ENCODE results near the gene ZNF280A.

ZNF280A gene

DNA sequence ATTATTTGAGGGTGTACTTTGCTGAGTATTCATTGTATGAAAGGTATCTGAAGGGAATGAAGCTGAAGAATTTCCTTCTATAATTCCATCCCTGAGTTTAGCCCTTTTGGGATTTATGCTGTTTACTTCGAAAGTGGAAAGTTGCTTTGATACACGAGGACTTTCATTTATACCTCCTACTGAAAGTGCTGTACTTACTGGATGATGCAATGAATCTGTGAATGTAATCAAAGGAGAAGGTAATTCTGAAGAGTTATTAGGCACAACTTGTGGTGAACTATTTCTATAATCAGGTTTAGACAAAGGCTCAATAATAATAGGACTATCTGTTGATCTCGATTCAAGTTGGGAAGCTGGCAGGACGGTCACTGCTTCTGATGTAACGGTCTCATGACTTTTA is 31.3 kb downstream of the ZNF280A start:
- Histone ChIP-seq H3K36me3 (ENCODE audit: low read depth) (peaks cover 34% of the 10 kb centered on the region), H3K27ac (ENCODE audit: poor library complexity, severe bottlenecking) (no peak overlapping the region)
- no peak for ATAC-seq (ENCODE audit: low read depth)

DNA sequence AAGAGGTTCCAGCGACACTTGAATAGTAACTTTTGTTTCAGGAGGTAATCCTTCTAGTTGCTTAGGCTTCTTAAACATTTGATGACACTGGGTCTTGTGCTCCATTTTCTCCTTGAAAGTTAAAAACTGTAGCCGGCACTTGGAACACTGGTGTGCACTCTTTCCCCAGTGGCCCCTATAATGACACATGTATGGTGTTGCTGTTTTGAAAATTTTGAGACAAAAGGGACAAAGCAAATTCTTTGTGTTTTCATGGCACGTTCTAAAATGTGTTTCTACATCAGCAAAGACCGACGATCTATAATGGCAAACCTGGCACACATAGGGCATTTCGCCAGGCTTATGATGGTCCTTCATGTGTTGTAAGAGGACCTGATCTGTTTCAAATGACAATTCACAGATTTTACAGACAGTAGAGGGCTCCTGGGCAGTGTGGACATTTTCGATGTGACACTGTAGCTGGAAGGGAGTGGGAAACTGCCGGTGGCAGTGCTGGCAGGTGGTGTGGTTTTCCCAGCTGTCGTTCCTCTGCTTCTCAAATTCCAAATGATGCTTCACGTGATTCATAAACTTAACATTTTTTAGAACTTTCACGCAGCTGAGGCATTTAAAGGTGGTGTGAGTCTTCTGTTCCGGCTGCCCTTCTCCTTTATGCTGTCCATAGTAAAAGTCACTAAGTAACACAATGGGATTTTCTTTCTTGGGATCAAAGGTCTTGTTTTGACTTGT is 32.0 kb downstream of the ZNF280A start:
- H3K4me3 ChIP-seq (ENCODE audit: severe bottlenecking) = no peak overlapping the region
- H3K27me3 ChIP-seq (ENCODE audit: insufficient read depth, poor library complexity, severe bottlenecking) = no peaks in the 10 kb centered on the region
- no peak for ATAC-seq (ENCODE audit: low read depth)
- no peaks in the 10 kb centered on the region for H3K4me1 ChIP-seq (ENCODE audit: insufficient read depth, poor library complexity, severe bottlenecking)
- H3K27ac ChIP-seq (ENCODE audit: poor library complexity, severe bottlenecking) = no peak overlapping the region
- peaks cover 29% of the 10 kb centered on the region for H3K36me3 ChIP-seq (ENCODE audit: low read depth)
- no peak for DNase-seq (ENCODE audit: low spot score)
- TF ChIP-seq, protein P1, sequence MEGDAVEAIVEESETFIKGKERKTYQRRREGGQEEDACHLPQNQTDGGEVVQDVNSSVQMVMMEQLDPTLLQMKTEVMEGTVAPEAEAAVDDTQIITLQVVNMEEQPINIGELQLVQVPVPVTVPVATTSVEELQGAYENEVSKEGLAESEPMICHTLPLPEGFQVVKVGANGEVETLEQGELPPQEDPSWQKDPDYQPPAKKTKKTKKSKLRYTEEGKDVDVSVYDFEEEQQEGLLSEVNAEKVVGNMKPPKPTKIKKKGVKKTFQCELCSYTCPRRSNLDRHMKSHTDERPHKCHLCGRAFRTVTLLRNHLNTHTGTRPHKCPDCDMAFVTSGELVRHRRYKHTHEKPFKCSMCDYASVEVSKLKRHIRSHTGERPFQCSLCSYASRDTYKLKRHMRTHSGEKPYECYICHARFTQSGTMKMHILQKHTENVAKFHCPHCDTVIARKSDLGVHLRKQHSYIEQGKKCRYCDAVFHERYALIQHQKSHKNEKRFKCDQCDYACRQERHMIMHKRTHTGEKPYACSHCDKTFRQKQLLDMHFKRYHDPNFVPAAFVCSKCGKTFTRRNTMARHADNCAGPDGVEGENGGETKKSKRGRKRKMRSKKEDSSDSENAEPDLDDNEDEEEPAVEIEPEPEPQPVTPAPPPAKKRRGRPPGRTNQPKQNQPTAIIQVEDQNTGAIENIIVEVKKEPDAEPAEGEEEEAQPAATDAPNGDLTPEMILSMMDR (IDR thresholded peaks at IDR 0.05; ENCODE audit: poor library complexity, severe bottlenecking) = no peak
- H3K9me3 ChIP-seq (ENCODE audit: severe bottlenecking) = peaks cover 2% of the 10 kb centered on the region

More for the DNA sequence above, 31.3 kb downstream of the ZNF280A start:
- Histone ChIP-seq H3K9me3 (ENCODE audit: severe bottlenecking) (peaks cover 2% of the 10 kb centered on the region), H3K4me1 (ENCODE audit: insufficient read depth, poor library complexity, severe bottlenecking) (no peaks in the 10 kb centered on the region), H3K4me3 (ENCODE audit: severe bottlenecking) (no peak overlapping the region), H3K27me3 (ENCODE audit: insufficient read depth, poor library complexity, severe bottlenecking) (no peaks in the 10 kb centered on the region)
- DNase-seq (ENCODE audit: low spot score) = no peak
- TF ChIP-seq, protein P1 (IDR thresholded peaks at IDR 0.05; ENCODE audit: poor library complexity, severe bottlenecking) = no peak

DNA sequence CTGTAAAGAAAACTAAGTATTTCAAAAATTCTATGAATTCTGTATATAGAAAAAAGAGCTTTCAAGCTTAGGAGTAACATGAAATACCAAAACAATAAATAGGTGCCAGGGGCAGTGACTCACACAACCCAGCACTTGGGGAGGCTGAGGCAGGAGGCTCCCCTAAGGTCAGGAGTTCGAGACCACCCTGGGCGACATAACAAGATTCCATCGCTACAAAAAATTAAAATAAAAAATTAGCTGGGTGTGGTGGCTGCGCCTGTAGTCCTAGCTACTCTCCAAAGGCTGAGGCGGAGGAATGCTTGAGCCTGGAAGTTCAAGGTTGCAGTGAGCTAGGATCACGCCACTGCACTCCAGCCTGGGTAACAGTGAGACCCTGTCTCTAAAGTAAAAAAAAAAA is 33.0 kb downstream of the ZNF280A start:
- H3K27ac ChIP-seq (ENCODE audit: poor library complexity, severe bottlenecking) = no peak overlapping the region
- H3K4me3 ChIP-seq (ENCODE audit: severe bottlenecking) = no peak overlapping the region
- no peaks in the 10 kb centered on the region for H3K4me1 ChIP-seq (ENCODE audit: insufficient read depth, poor library complexity, severe bottlenecking)
- no peak for DNase-seq (ENCODE audit: low spot score)
- H3K9me3 ChIP-seq (ENCODE audit: severe bottlenecking) = peaks cover 2% of the 10 kb centered on the region
- ATAC-seq (ENCODE audit: low read depth) = no peak
- TF ChIP-seq, protein P1 (IDR thresholded peaks at IDR 0.05; ENCODE audit: poor library complexity, severe bottlenecking) = no peak
- H3K27me3 ChIP-seq (ENCODE audit: insufficient read depth, poor library complexity, severe bottlenecking) = no peaks in the 10 kb centered on the region
- H3K36me3 ChIP-seq (ENCODE audit: low read depth) = peaks cover 24% of the 10 kb centered on the region

DNA sequence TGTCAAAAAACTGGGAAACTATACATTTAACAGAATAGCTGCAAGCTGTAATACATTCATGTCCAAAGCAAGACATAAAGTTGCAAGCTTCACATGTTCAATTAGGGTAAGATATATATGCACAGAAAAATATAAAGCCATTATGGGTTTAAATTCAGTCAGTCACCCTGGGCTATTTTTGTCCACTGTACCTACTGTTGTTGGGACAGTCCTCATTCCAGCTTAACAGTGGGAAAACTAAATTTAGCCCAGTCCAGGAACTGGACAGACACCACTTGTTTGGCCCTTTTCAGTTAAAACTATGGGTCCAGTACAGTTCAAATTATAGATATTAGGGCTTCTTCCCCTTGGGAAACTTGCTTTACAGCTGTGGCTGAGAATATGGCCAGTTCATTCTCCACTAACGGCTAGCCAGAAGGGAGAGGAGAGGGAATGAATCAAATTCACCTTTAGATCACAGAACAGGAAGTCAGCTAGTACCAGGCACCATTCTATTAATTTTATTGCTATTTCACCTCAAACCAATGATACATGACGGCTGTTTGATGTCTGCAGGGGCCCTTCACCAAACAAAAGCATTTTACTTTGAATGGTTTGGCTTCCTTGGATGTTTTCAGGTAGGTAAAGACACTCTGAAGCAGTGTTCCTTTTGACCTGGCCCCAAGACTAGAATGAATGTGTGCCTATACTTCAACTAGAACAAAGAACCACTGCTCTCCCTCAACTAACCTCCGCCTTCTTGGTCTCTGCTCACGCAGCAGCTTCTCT is 33.8 kb downstream of the ZNF280A start:
- DNase-seq (ENCODE audit: low spot score) (no peak), ATAC-seq (ENCODE audit: low read depth) (no peak)
- TF ChIP-seq, protein P1 (IDR thresholded peaks at IDR 0.05; ENCODE audit: poor library complexity, severe bottlenecking) = no peak
- Histone ChIP-seq H3K4me3 (ENCODE audit: severe bottlenecking) (no peak overlapping the region), H3K27ac (ENCODE audit: poor library complexity, severe bottlenecking) (no peak overlapping the region), H3K9me3 (ENCODE audit: severe bottlenecking) (peaks cover 4% of the 10 kb centered on the region), H3K27me3 (ENCODE audit: insufficient read depth, poor library complexity, severe bottlenecking) (no peaks in the 10 kb centered on the region), H3K4me1 (ENCODE audit: insufficient read depth, poor library complexity, severe bottlenecking) (no peaks in the 10 kb centered on the region), H3K36me3 (ENCODE audit: low read depth) (peaks cover 19% of the 10 kb centered on the region)
